Fibroblast of villous mesenchyme (primary cell): ENCODE results near the gene MPEG1. TPM values are rescaled to one million over a fixed set of nuclear protein-coding genes. Genes with fewer than 3 reads are reported as not detected.

Experiments used
- DNase-seq: peaks from one replicate; pipeline ENCODE4 v3.0.0-alpha.2; 2010; ENCODE audit warnings: low read depth
- H3K4me3 ChIP-seq: 2 replicates; pipeline ENCODE4 v1.5.1; 2011; ENCODE audit warnings: low read depth, mild to moderate bottlenecking, low read length
- total RNA-seq: library from RNA; depleted of rRNA; stranded (reverse); fragments of >200 nt; gene quantifications from 2 replicates; pipeline ENCODE4 v1.2.3, GENCODE V29; 2012
- TF ChIP-seq, protein P1 (sequence below): IDR thresholded peaks from 2 replicates; pipeline ENCODE4 v1.5.1; 2012; ENCODE audit warnings: low read depth, mild to moderate bottlenecking, low read length; ENCODE audit not compliant: insufficient read depth

MPEG1 gene
- total RNA-seq, 1 donor, result not detected

GRCh38 chr11:59198726-59199125 is 14.0 kb downstream of the MPEG1 start:
- DNase-seq, result no peak
- no peak overlapping the region for H3K4me3 ChIP-seq
- TF ChIP-seq, protein P1, sequence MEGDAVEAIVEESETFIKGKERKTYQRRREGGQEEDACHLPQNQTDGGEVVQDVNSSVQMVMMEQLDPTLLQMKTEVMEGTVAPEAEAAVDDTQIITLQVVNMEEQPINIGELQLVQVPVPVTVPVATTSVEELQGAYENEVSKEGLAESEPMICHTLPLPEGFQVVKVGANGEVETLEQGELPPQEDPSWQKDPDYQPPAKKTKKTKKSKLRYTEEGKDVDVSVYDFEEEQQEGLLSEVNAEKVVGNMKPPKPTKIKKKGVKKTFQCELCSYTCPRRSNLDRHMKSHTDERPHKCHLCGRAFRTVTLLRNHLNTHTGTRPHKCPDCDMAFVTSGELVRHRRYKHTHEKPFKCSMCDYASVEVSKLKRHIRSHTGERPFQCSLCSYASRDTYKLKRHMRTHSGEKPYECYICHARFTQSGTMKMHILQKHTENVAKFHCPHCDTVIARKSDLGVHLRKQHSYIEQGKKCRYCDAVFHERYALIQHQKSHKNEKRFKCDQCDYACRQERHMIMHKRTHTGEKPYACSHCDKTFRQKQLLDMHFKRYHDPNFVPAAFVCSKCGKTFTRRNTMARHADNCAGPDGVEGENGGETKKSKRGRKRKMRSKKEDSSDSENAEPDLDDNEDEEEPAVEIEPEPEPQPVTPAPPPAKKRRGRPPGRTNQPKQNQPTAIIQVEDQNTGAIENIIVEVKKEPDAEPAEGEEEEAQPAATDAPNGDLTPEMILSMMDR, result no peak

DNA sequence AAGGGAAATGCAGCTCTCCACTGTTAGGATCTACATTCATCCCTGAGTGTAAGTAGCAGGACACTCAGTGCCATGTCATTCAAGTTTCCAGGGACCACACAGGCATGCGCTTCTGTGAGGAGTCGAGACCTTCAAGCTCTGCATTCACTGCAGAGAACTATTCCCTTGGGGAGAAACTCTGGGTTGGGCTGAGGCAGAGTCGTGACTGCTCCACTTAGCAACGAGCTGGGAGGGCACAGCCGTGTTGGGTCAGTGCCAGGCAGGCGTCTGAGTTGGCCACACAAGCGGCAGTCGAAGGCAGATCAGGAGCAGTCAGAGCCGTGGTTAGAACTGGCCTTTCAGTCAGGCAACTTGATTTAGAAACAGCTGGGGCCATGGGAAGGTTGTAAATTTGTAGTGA is 14.7 kb downstream of the MPEG1 start:
- DNase-seq, result peak; percentile 69
- TF ChIP-seq, protein P1, result no peak
- no peak overlapping the region for H3K4me3 ChIP-seq

DNA sequence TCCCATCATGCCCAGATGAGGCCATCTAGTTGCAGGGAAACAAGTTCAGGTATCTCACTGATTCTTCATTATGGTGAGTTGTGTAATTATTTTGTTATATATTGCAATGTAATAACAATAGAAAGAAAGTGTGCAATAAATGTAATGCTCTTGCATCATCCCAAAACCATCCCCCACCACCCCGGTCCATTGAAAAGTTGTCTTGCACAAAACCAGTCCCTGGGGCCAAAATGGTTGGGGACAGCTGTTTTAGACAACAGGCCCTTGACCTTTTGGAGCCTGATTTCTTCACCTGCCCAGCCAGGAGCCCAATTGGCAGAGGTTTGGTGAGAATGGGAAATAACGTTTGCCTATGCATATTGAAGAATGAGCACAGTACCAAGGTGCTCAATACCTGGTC is 15.9 kb downstream of the MPEG1 start:
- TF ChIP-seq, protein P1, result no peak
- DNase-seq, result no peak

DNA sequence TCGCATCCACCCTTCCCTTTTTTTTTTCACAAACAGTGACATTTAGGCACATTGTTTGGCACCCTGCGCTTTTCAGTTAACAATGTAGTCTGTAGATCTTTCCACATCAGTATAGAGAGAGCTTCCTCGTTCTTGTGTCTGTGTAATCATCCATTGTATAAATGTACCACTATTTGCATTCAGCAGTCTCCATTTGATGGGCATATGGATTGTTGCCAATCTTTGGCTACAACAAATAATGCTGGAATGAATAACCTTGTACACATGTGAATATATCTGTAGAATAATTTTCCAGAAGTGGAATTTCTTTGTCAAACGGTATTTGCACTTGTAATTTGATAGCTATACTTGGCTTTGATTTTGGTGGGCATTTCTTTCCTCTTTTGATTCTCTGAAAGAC is 17.1 kb downstream of the MPEG1 start:
- no peak for DNase-seq
- TF ChIP-seq, protein P1, result no peak
- no peak overlapping the region for H3K4me3 ChIP-seq

More for the DNA sequence above, 15.9 kb downstream of the MPEG1 start:
- no peak overlapping the region for H3K4me3 ChIP-seq

DNA sequence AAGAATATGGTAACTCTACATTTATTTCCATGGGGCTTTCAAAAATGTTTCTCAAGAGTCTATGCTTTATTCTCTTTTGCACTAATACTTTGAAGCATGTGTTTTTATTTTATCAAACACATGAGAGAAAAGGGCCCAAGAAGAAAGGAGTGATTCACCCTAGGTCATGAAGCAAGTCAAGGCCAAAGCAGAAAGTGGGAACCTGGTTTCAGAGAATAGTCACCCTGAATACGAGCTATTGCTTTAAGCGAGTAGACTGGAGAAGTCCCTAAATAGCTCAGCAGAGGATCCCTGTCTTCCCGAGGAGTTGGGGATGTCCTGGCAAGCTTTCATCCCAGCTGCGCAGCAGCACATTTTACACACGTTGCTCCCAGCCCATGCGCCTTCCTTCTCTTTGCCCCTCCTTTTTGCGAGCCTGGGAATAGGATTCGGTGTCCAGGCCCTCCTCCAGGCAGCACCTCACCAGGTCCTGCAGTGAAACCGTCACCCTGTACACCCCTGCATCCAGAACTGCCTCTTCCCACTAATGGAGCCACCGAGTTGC is 19.1 kb downstream of the MPEG1 start:
- H3K4me3 ChIP-seq, result no peak overlapping the region
- TF ChIP-seq, protein P1, result no peak
- no peak for DNase-seq

- no peak for DNase-seq
- H3K4me3 ChIP-seq, result no peak overlapping the region
- TF ChIP-seq, protein P1, result no peak
These were observed 20.2 kb downstream of the MPEG1 start for GRCh38 chr11:59192446-59193020.

- DNase-seq, result no peak
These were observed 20.8 kb downstream of the MPEG1 start for GRCh38 chr11:59191890-59192289.

More at GRCh38 chr11:59191890-59192289, 20.8 kb downstream of the MPEG1 start:
- TF ChIP-seq, protein P1, result no peak
- no peak overlapping the region for H3K4me3 ChIP-seq
